ENCODE results near the gene TLR8. TPM values are rescaled to one million over a fixed set of nuclear protein-coding genes. Genes with fewer than 3 reads are reported as not detected.

Gene TLR8
- polyA plus RNA-seq, 5 donors: 0.28 to 0.60 (median 0.46) TPM

- no peak for DNase-seq
Measured at GRCh38 chrX:12965131-12965940, 58.9 kb downstream of the TLR8 start.

- DNase-seq: no peak
Measured at GRCh38 chrX:12966151-12966550, 59.7 kb downstream of the TLR8 start.

DNA sequence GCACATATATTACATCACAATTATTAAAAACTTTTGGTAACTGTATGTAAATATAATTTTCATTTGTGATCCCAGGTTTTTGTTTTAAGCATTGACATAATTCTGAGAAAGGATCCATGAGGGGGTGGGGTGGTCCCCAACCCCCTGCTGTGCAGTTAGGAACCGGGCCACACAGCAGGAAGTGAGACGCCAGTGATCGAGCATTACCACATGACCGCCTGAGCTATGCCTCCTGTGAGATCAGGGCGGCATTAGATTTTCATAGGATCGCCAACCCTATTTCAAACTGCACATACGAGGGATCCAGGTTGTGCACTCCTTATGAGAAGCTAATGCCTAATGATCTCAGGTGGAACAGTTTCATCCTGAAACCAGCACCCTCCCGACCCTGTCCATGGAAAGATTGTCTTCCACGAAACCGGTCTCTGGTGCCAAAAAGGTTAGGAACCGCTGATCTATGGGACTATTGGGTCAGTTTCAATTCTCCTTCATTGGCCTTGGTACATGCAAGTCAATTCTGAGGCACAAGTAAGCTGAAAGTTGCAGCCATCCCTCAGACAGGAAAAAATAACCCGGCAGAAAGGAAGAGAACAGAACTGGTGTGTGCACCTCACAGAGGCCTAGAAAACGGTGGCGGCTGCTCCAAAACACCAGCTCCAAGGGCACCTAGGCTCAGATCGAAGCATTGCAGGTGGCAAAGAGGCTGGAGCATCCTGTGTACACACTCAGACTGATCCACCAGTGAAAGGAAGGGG, 61.5 kb downstream of the TLR8 start:
- DNase-seq: no peak

- no peak for DNase-seq
Measured at GRCh38 chrX:12970691-12971202, 64.3 kb downstream of the TLR8 start.

GRCh38 chrX:12971282-12972003, 65.0 kb downstream of the TLR8 start:
- DNase-seq: no peak

DNA sequence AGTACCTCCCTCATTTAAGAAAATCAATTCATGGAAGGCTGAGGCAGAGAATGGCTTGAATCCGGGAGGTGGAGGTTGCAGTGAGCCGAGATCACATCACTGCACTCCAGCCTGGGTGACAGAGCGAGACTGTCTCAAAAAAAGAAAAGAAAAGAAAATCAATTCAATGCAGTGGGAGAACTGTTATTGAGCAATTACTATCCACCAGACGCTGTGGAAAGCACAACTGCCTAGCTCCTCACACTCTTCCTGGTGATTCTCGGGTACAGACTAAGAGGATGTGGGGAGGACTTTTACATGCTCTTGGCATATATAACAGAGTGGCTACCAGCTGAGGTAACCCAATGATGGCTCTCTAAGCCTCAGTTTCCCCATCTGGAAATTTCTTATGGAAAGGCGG, 65.8 kb downstream of the TLR8 start:
- no peak for DNase-seq

Other genes with a start within 250 kb of the TLR8 start
- gene PRPS2, start 115.2 kb upstream of the TLR8 start, polyA plus RNA-seq (ENCODE audit: insufficient read depth in 1 of 5, insufficient read length in 5 of 5, low replicate concordance in 1 of 5): 10 to 100 TPM; 27.9 to 36.7 (median 33.7) TPM
- gene TLR7, start 39.5 kb upstream of the TLR8 start, polyA plus RNA-seq (ENCODE audit: insufficient read depth in 1 of 5, insufficient read length in 5 of 5, low replicate concordance in 1 of 5): 1 to 10 TPM in 2 of 5 donors, under 1 TPM in 3; 0.64 to 1.2 (median 0.91) TPM
- 1,000 to 10,000 TPM; 3,063 to 3,735 (median 3,478) TPM for gene TMSB4X, start 68.5 kb downstream of the TLR8 start, polyA plus RNA-seq (ENCODE audit: insufficient read depth in 1 of 5, insufficient read length in 5 of 5, low replicate concordance in 1 of 5)
- 1 to 10 TPM in 1 of 5 donors, under 1 TPM in 4; 0.19 to 2.5 (median 0.24) TPM for gene FAM9C, start 138.0 kb downstream of the TLR8 start, polyA plus RNA-seq (ENCODE audit: insufficient read depth in 1 of 5, insufficient read length in 5 of 5, low replicate concordance in 1 of 5)